HG03064 (cell line): ENCODE data around the gene ZNF93.
"Not testable (repeated sequence)": the region's sequence is repeated elsewhere in the genome, so short reads cannot be mapped to it uniquely, and the experiment has no call there.

ENCODE experiments used
- ATAC-seq: cut with Tn5 transposase; IDR thresholded peaks from one replicate; pipeline ENCODE4 v1.9.1; 2021; ENCODE audit warnings: low read depth; ENCODE audit not compliant: unreplicated experiment

ZNF93 gene

GRCh38 chr19:19900729-19901444 lies at the start of gene ZNF93:
TSS of gene ZNF93 (plus strand) at chr19:19900946. CDS start at chr19:19901089, 143 bp downstream.
- ATAC-seq = peak; percentile 89

- not testable (repeated sequence) for ATAC-seq
Measured at GRCh38 chr19:19851740-19852139, 49.0 kb upstream of the ZNF93 start.

- no peak for ATAC-seq
Measured at GRCh38 chr19:19858751-19859150, 42.0 kb upstream of the ZNF93 start.

- ATAC-seq = no peak
Measured at GRCh38 chr19:19860756-19861390, 39.9 kb upstream of the ZNF93 start.

- peak; percentile 91 for ATAC-seq
Measured at GRCh38 chr19:19865750-19866610, 34.8 kb upstream of the ZNF93 start, which contains the start of gene ZNF253. TSS of gene ZNF253 (plus strand) at chr19:19865882. CDS start at chr19:19865997, 115 bp downstream.

- no peak for ATAC-seq
Measured at GRCh38 chr19:19866611-19867248, 34.0 kb upstream of the ZNF93 start.

GRCh38 chr19:19870086-19870485 lies 30.7 kb upstream of the ZNF93 start:
- ATAC-seq = not testable (repeated sequence)

GRCh38 chr19:19871932-19872331 lies 28.8 kb upstream of the ZNF93 start:
- ATAC-seq = no peak

GRCh38 chr19:19873381-19873780 lies 27.4 kb upstream of the ZNF93 start:
- ATAC-seq = no peak

- ATAC-seq = no peak
Measured at GRCh38 chr19:19877724-19878123, 23.0 kb upstream of the ZNF93 start.

- no peak for ATAC-seq
Measured at GRCh38 chr19:19884583-19884982, 16.2 kb upstream of the ZNF93 start.

- not testable (repeated sequence) for ATAC-seq
Measured at GRCh38 chr19:19892055-19892941, 8.4 kb upstream of the ZNF93 start.

- no peak for ATAC-seq
Measured at GRCh38 chr19:19900139-19900728, 512 bp upstream of the ZNF93 start.

- ATAC-seq = not testable (repeated sequence)
Measured at GRCh38 chr19:19907551-19907950, 6.8 kb downstream of the ZNF93 start.

GRCh38 chr19:19909654-19910053 lies 8.9 kb downstream of the ZNF93 start:
- ATAC-seq = no peak

GRCh38 chr19:19911150-19911549 lies 10.4 kb downstream of the ZNF93 start:
- ATAC-seq = no peak

- ATAC-seq = no peak
Measured at GRCh38 chr19:19914596-19914995, 13.8 kb downstream of the ZNF93 start.

- ATAC-seq = not testable (repeated sequence)
Measured at GRCh38 chr19:19930417-19930816, 29.7 kb downstream of the ZNF93 start.
